Posterior vena cava (tissue), 2 donors: ENCODE results near the gene CAMK1D. TPM values are rescaled to one million over a fixed set of nuclear protein-coding genes. Genes with fewer than 3 reads are reported as not detected.
A peak's percentile ranks its signal among the peaks of the same experiment; 100 is the strongest.
"Not testable (repeated sequence)": the region's sequence is repeated elsewhere in the genome, so short reads cannot be mapped to it uniquely, and the experiment has no call there.

Experiments
- DNase-seq: peaks from one replicate; pipeline ENCODE4 v3.0.0-alpha.2; 2020; ENCODE audit warnings: low spot score
- intact Hi-C, 2 donors: fragments of 100-400 bp; cut with DNase I; formaldehyde crosslinking; loops; one replicate each; pipeline versions ENCODE4 v1.14.1 to v1.14.2; 2022 to 2023
- total RNA-seq, 2 donors: library from RNA; stranded (reverse); fragmentation: NEBNext Ultra II Directional; extraction: Animal tissue kit (Norgen Biotek cat#: 25700); gene quantifications; one replicate each; pipeline ENCODE4 v1.2.1, GENCODE V29; 2021
- donor health status: DM: yes; HTN: yes; CAD: no.
- donor health status: DM: yes; HTN: yes; CAD: no.

The CAMK1D gene
- total RNA-seq, 2 donors from 2014 or later = 12.2 to 17.8 TPM

GRCh38 chr10:12358863-12359564 lies 9.7 kb downstream of the CAMK1D start:
- DNase-seq = no peak
- intact Hi-C loops = loop anchor here in 1 of 2 donors (10.0 kb wide), 1 partner anchor 94 kb away; no protein-coding TSS in a partner anchor

GRCh38 chr10:12360461-12360860 lies 11.1 kb downstream of the CAMK1D start:
- DNase-seq = no peak
- intact Hi-C loops = no loop called here

GRCh38 chr10:12361115-12361514 lies 11.8 kb downstream of the CAMK1D start:
- intact Hi-C loops, DNase-seq: not testable (repeated sequence)

GRCh38 chr10:12364559-12364958 lies 15.2 kb downstream of the CAMK1D start:
- no peak for DNase-seq
- intact Hi-C loops = no loop called here

- no peak for DNase-seq
- intact Hi-C loops = no loop called here
Measured at GRCh38 chr10:12367272-12367671, 17.9 kb downstream of the CAMK1D start.

GRCh38 chr10:12369982-12370381 lies 20.6 kb downstream of the CAMK1D start:
- intact Hi-C loops = no loop called here
- DNase-seq = no peak

GRCh38 chr10:12372846-12373245 lies 23.5 kb downstream of the CAMK1D start:
- peak; percentile 57 for DNase-seq
- intact Hi-C loops = no loop called here

GRCh38 chr10:12375076-12375504 lies 25.7 kb downstream of the CAMK1D start:
- peak; percentile 28 for DNase-seq
- intact Hi-C loops = no loop called here

GRCh38 chr10:12376211-12376610 lies 26.9 kb downstream of the CAMK1D start:
- intact Hi-C loops = no loop called here
- no peak for DNase-seq

GRCh38 chr10:12377658-12378290 lies 28.4 kb downstream of the CAMK1D start:
- intact Hi-C loops = no loop called here
- DNase-seq = no peak

- intact Hi-C loops = no loop called here
Measured at GRCh38 chr10:12380999-12381398, 31.7 kb downstream of the CAMK1D start.

GRCh38 chr10:12381536-12382156 lies 32.3 kb downstream of the CAMK1D start:
- intact Hi-C loops = no loop called here

More at GRCh38 chr10:12380999-12381398, 31.7 kb downstream of the CAMK1D start:
- no peak for DNase-seq

GRCh38 chr10:12382157-12382548 lies 32.8 kb downstream of the CAMK1D start:
- no peak for DNase-seq
- intact Hi-C loops = no loop called here

More at GRCh38 chr10:12381536-12382156, 32.3 kb downstream of the CAMK1D start:
- no peak for DNase-seq

GRCh38 chr10:12382956-12383531 lies 33.7 kb downstream of the CAMK1D start:
- intact Hi-C loops = no loop called here

GRCh38 chr10:12384906-12385305 lies 35.6 kb downstream of the CAMK1D start:
- no peak for DNase-seq
- intact Hi-C loops = no loop called here

More at GRCh38 chr10:12382956-12383531, 33.7 kb downstream of the CAMK1D start:
- DNase-seq = no peak

GRCh38 chr10:12387561-12388210 lies 38.3 kb downstream of the CAMK1D start:
- DNase-seq = no peak
- intact Hi-C loops = no loop called here

GRCh38 chr10:12388671-12389070 lies 39.3 kb downstream of the CAMK1D start:
- no peak for DNase-seq
- intact Hi-C loops = no loop called here

- DNase-seq = peak; percentile 53
- intact Hi-C loops = no loop called here
Measured at GRCh38 chr10:12389154-12389734, 39.9 kb downstream of the CAMK1D start.

GRCh38 chr10:12390733-12391132 lies 41.4 kb downstream of the CAMK1D start:
- intact Hi-C loops = no loop called here
- peak; percentile 80 for DNase-seq
